Vagina (tissue), 2 donors: ENCODE measurements around the gene TPGS1.

Experiments used
- POLR2A ChIP-seq, 2 donors: fragments of 450-650 bp; IDR thresholded peaks; one replicate each; pipeline ENCODE4 v1.6.1; 2017; ENCODE audit warnings: antibody characterized with exemption in 2 of 2, mild to moderate bottlenecking in 2 of 2, moderate library complexity in 2 of 2
- POLR2AphosphoS5 ChIP-seq, 2 donors: sonication (generic); formaldehyde crosslinking; IDR thresholded peaks; one replicate each; pipeline ENCODE4 v1.9.0; 2017; ENCODE audit warnings: antibody characterized with exemption in 2 of 2, mild to moderate bottlenecking in 2 of 2, low read depth in 1 of 2; ENCODE audit not compliant: insufficient read depth in 1 of 2
- TF ChIP-seq, protein P1 (sequence below), 3 experiments: fragments of 450-650 bp in 2 of 3; fragments of 200-600 bp in 1 of 3; sonication (generic) in 1 of 3; IDR thresholded peaks; one replicate each; pipeline ENCODE4 v1.5.1; 2017 to 2019; ENCODE audit warnings: antibody characterized with exemption in 3 of 3, mild to moderate bottlenecking in 2 of 3, moderate library complexity in 2 of 3

DNA sequence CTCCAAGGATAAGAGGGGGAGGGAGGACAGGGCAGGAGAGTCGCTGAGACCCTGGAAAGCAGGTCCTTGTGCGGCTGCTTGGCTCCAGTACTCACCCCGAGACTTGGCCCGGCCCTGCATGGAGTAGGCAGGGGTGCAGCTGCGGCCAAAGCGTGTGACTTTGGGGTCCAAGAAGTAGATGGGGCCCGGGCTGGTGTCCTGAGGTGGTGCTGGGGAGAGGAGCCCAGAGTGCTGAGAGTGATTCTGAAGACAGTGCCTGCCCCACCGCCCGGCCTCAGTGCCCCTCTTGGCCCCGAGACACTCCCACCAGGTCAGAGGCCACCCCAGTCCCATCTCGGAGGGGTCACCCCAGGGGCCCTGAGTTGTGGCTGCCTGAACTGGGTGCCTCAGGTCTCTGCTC, 39.7 kb upstream of the TPGS1 start:
- TF ChIP-seq, protein P1, sequence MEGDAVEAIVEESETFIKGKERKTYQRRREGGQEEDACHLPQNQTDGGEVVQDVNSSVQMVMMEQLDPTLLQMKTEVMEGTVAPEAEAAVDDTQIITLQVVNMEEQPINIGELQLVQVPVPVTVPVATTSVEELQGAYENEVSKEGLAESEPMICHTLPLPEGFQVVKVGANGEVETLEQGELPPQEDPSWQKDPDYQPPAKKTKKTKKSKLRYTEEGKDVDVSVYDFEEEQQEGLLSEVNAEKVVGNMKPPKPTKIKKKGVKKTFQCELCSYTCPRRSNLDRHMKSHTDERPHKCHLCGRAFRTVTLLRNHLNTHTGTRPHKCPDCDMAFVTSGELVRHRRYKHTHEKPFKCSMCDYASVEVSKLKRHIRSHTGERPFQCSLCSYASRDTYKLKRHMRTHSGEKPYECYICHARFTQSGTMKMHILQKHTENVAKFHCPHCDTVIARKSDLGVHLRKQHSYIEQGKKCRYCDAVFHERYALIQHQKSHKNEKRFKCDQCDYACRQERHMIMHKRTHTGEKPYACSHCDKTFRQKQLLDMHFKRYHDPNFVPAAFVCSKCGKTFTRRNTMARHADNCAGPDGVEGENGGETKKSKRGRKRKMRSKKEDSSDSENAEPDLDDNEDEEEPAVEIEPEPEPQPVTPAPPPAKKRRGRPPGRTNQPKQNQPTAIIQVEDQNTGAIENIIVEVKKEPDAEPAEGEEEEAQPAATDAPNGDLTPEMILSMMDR (IDR thresholded peaks at IDR 0.05) = no peak
- TF ChIP-seq POLR2A (IDR thresholded peaks at IDR 0.05) (no peak), POLR2AphosphoS5 (IDR thresholded peaks at IDR 0.05; ENCODE audit: insufficient read depth in 1 of 2, low read depth in 1 of 2) (no peak)
